ENCODE data around the gene NXF2.
A peak's percentile ranks its signal among the peaks of the same experiment; 100 is the strongest.
"Not testable (repeated sequence)": the region's sequence is repeated elsewhere in the genome, so short reads cannot be mapped to it uniquely, and the experiment has no call there.

NXF2 gene, protein sequence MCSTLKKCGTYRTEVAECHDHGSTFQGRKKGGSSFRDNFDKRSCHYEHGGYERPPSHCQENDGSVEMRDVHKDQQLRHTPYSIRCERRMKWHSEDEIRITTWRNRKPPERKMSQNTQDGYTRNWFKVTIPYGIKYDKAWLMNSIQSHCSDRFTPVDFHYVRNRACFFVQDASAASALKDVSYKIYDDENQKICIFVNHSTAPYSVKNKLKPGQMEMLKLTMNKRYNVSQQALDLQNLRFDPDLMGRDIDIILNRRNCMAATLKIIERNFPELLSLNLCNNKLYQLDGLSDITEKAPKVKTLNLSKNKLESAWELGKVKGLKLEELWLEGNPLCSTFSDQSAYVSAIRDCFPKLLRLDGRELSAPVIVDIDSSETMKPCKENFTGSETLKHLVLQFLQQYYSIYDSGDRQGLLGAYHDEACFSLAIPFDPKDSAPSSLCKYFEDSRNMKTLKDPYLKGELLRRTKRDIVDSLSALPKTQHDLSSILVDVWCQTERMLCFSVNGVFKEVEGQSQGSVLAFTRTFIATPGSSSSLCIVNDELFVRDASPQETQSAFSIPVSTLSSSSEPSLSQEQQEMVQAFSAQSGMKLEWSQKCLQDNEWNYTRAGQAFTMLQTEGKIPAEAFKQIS
- 0 to 0.04 (median 0) reads per million in 18 experiments for total RNA-seq

DNA sequence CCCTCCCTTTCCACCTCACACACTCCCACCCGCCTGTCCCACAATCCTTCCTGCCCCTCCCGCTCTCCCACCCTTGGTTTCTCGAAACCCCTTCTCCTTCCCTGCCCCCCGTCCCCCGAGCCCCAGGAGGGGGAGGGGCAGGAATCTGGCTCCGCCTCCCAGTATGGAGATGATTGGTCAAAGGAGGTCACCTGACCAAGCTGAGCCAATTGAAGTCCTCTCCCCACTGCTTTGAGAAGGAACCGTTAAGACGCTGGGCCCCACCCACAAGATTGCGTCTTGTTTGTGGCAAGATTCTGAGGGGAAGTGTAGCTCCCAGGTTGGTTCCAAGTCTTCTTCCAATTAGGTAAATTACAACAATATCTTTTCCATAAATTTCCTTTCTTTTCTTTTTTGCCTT is at the start of gene NXF2:
NXF2 (plus strand) TSS at position 275 of the 400 bp plus-strand sequence. CDS start 59,912 bp downstream, outside the sequence.
- not testable (repeated sequence) for DNase-seq

GRCh38 chrX:102207940-102208339 is 39.0 kb upstream of the NXF2 start:
- not testable (repeated sequence) for DNase-seq

DNA sequence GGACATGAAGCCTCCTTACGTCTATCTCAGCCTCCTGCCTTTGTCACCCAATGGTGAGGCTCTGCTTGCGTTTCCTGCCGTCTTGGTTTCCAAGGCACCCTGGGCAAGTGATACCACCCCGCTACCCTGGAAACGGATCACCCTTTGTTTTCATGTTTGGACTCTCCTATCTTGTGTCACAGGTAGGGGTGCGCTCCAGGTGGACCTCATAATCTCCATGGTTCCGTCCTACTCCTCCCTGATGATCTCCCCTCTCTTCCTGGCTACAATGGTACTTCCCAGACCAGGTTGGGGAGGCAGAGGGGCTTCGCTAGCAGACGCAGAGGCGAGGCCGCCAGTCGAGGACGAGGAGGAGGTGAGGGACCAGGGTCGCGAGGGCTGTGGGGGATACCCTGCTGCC is 32.0 kb upstream of the NXF2 start, which contains the start of gene TCP11X1:
TCP11X1 (plus strand) TSS at position 316 of the 400 bp plus-strand sequence.
- DNase-seq: not testable (repeated sequence)

DNA sequence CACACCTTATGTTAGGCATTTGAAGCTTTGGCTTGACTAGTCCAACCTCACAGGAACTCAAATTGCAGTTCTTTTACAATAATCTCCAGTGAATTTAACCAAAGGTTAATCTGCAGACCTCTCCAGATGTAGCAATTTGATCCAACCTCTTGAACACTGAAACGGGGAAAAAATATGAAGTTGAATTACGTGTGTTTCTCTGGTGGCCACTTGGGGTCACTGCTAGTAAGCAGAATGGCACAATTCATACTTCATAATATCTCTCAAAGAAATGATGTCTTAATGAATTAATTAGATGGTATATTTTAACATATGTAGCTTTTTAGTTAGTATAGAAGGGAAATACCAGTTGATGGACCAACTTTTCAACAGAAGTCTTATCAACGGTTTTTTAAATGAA is 30.5 kb upstream of the NXF2 start:
- DNase-seq: not testable (repeated sequence)

GRCh38 chrX:102235678-102236077 is 11.3 kb upstream of the NXF2 start:
- DNase-seq: not testable (repeated sequence)

- not testable (repeated sequence) for DNase-seq
These were observed 6.7 kb upstream of the NXF2 start for GRCh38 chrX:102240265-102240664.

GRCh38 chrX:102272231-102272630 is 25.3 kb downstream of the NXF2 start:
- DNase-seq: not testable (repeated sequence)

DNA sequence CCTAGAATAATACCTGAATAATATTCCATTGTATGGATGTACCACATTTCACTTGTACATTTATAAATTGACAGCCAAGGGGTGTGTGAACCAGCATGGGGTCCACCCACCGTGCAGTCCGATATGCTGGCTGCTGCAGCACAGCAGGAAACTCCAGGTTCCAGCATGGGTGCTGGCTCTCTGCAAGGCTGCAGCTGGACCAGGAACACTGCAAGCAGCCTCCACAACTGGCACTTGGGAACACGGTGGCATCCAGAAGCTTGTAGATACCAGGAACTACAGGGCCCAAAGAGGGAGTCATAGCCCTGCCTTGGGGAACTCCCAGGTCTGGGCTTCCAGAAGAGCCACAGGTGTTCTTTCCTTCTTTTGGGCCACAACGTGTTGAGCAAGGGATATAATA is 91.2 kb downstream of the NXF2 start:
- no peak for DNase-seq

GRCh38 chrX:102339312-102340298 is 92.6 kb downstream of the NXF2 start:
- no peak for DNase-seq

DNA sequence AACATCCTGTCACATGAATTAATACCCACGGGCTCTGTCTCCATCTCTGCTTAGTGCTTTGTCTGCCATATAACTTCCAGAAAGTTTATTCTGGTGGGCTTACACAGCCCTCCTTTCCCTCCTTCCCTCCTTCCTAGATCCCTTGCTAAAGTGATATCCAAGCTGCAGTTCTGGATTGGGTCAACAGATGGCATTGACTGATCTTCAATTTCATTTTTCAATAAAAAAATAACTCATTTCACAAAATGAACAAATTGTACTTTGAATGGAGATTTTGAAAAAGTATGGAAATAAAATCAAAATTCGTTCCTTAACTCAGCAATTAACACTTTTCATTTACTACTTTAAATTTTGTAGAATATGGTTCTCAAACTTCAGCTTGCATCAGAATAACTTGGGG is 94.9 kb downstream of the NXF2 start:
- no peak for DNase-seq

DNA sequence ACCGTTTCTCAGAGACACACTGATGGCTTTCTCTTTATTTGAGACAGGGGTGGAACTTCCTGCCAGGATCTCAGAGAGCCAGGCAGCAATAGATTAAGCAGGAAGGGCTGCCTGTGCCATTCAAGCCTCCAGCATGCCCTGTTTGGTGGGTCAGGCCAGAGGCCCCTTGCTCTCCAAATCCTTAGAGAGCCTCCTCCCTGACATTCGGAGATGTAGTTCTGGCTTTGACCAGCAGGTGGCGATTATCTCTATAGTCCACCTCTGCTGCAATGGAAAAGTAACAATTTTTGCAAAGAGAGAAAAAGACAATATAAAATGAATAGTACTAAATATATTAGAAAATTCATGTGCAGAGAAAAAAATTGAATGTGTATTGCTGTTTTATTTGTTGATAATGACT is 98.9 kb downstream of the NXF2 start:
- DNase-seq: peak; percentile 33 to 40
